Parathyroid adenoma (tissue), 2 donors: ENCODE results near the gene KMT5C.
A peak's percentile ranks its signal among the peaks of the same experiment; 100 is the strongest.

Source experiments
- H2AFZ ChIP-seq: fragments of 300-600 bp; sonication (generic); one replicate; pipeline ENCODE4 v1.7.0; 2017; ENCODE audit warnings: antibody characterized with exemption, mild to moderate bottlenecking
- H3K27ac ChIP-seq: fragments of 300-600 bp; sonication (generic); one replicate; pipeline ENCODE4 v1.7.0; 2017
- H3K27me3 ChIP-seq: fragments of 300-600 bp; sonication (generic); one replicate; pipeline ENCODE4 v1.7.0; 2017; ENCODE audit warnings: low read length; ENCODE audit not compliant: control insufficient read depth, insufficient read depth
- H3K36me3 ChIP-seq: fragments of 300-600 bp; sonication (generic); one replicate; pipeline ENCODE4 v1.7.0; 2017; ENCODE audit warnings: low read length; ENCODE audit not compliant: control insufficient read depth, insufficient read depth
- H3K4me1 ChIP-seq: fragments of 300-600 bp; sonication (generic); one replicate; pipeline ENCODE4 v1.7.0; 2017; ENCODE audit warnings: control low read depth
- H3K4me2 ChIP-seq: fragments of 300-600 bp; sonication (generic); one replicate; pipeline ENCODE4 v1.7.0; 2017; ENCODE audit warnings: low read length
- H3K4me3 ChIP-seq: fragments of 300-600 bp; sonication (generic); one replicate; pipeline ENCODE4 v1.7.0; 2017; ENCODE audit warnings: low read depth, low read length
- H3K79me2 ChIP-seq: fragments of 300-600 bp; sonication (generic); one replicate; pipeline ENCODE4 v1.7.0; 2017; ENCODE audit warnings: control low read depth
- H3K9ac ChIP-seq: fragments of 300-600 bp; sonication (generic); one replicate; pipeline ENCODE4 v1.7.0; 2017; ENCODE audit warnings: mild to moderate bottlenecking
- H3K9me3 ChIP-seq: fragments of 300-600 bp; sonication (generic); one replicate; pipeline ENCODE4 v1.7.0; 2017; ENCODE audit warnings: low read length; ENCODE audit not compliant: control insufficient read depth
- CTCF ChIP-seq: fragments of 300-600 bp; sonication (generic); IDR thresholded peaks from one replicate; pipeline ENCODE4 v1.7.0; 2017; ENCODE audit warnings: antibody characterized with exemption, mild to moderate bottlenecking
- donor health status: primary hyperparathyroidism.

KMT5C gene

GRCh38 chr19:55384920-55385723, 45.4 kb downstream of the KMT5C start:
- H2AFZ ChIP-seq = peak overlapping the region; percentile 75
- peak overlapping the region; percentile 72 for H3K4me3 ChIP-seq
- H3K79me2 ChIP-seq = peaks cover 29% of the 10 kb centered on the region
- H3K9ac ChIP-seq = peak overlapping the region; percentile 69
- H3K9me3 ChIP-seq = no peaks in the 10 kb centered on the region
- H3K36me3 ChIP-seq = no peaks in the 10 kb centered on the region
- peak; percentile 1 for TF ChIP-seq CTCF
- H3K27me3 ChIP-seq = no peaks in the 10 kb centered on the region
- H3K4me2 ChIP-seq = peak overlapping the region; percentile 87
- peak overlapping the region; percentile 94 for H3K27ac ChIP-seq
- H3K4me1 ChIP-seq = peaks cover 20% of the 10 kb centered on the region

GRCh38 chr19:55385724-55386492, 46.2 kb downstream of the KMT5C start, which contains the start of gene RPL28:
TSS of gene RPL28 (plus strand) at chr19:55385932. CDS start at chr19:55386358, 426 bp downstream.
- Histone ChIP-seq H2AFZ (peak within 1 kb of the TSS; percentile 79), H3K4me3 (peak within 1 kb of the TSS; percentile 72), H3K79me2 (peaks cover 32% of the 10 kb centered on the region), H3K4me1 (peaks cover 20% of the 10 kb centered on the region), H3K9ac (peak within 1 kb of the TSS; percentile 97), H3K27me3 (no peaks in the 10 kb centered on the region), H3K9me3 (no peaks in the 10 kb centered on the region), H3K4me2 (peak within 1 kb of the TSS; percentile 87), H3K27ac (peak within 1 kb of the TSS; percentile 94), H3K36me3 (no peaks in the 10 kb centered on the region)
- no peak for TF ChIP-seq CTCF

- Histone ChIP-seq H3K27me3 (no peaks in the 10 kb centered on the region), H2AFZ (peak overlapping the region; percentile 79), H3K36me3 (no peaks in the 10 kb centered on the region), H3K9ac (peak overlapping the region; percentile 97), H3K9me3 (no peaks in the 10 kb centered on the region), H3K4me3 (peak overlapping the region; percentile 72), H3K4me1 (peaks cover 20% of the 10 kb centered on the region), H3K79me2 (peaks cover 32% of the 10 kb centered on the region), H3K4me2 (peak overlapping the region; percentile 87), H3K27ac (peak overlapping the region; percentile 94)
- TF ChIP-seq CTCF = no peak
These were observed 46.9 kb downstream of the KMT5C start for GRCh38 chr19:55386493-55386971.

GRCh38 chr19:55387736-55388497, 48.2 kb downstream of the KMT5C start:
- no peak overlapping the region for H3K27ac ChIP-seq
- no peaks in the 10 kb centered on the region for H3K27me3 ChIP-seq
- H2AFZ ChIP-seq = no peak overlapping the region
- peaks cover 32% of the 10 kb centered on the region for H3K79me2 ChIP-seq
- H3K9me3 ChIP-seq = no peaks in the 10 kb centered on the region
- H3K36me3 ChIP-seq = no peaks in the 10 kb centered on the region
- H3K9ac ChIP-seq = no peak overlapping the region
- H3K4me1 ChIP-seq = peaks cover 20% of the 10 kb centered on the region
- peak overlapping the region; percentile 14 for H3K4me2 ChIP-seq
- H3K4me3 ChIP-seq = no peak overlapping the region
- TF ChIP-seq CTCF = no peak
